Measurements from ENCODE around the gene HTR7.

GRCh38 chr10:90847436-90847835, 10.4 kb downstream of the HTR7 start:
- TF ChIP-seq EP300 (IDR thresholded peaks at IDR 0.05; ENCODE audit: borderline replicate concordance) (no peak), FOXM1 (IDR thresholded peaks at IDR 0.05; ENCODE audit: borderline replicate concordance, low read depth) (no peak), MAX (IDR thresholded peaks at IDR 0.05) (no peak)

Measured in Ishikawa (cell line).